Stomach (tissue), 4 donors: ENCODE data around the gene NPIPA1.

Experiments used
- CTCF ChIP-seq, 7 experiments: fragments of 450-650 bp in 4 of 7; fragments of 200-600 bp in 3 of 7; sonication (generic) in 3 of 7; IDR thresholded peaks; one replicate each; pipeline ENCODE4 v1.5.1; 2016 to 2019; ENCODE audit warnings: antibody characterized with exemption in 7 of 7, control low read depth in 2 of 7, mild to moderate bottlenecking in 1 of 7
- EP300 ChIP-seq: sonication (generic); formaldehyde crosslinking; IDR thresholded peaks from one replicate; pipeline ENCODE4 v1.6.1; 2017; ENCODE audit warnings: antibody characterized with exemption
- POLR2A ChIP-seq, 4 donors: fragments of 450-650 bp; IDR thresholded peaks; one replicate each; pipeline ENCODE4 v1.6.1; 2016; ENCODE audit warnings: antibody characterized with exemption in 4 of 4, control low read depth in 2 of 4, mild to moderate bottlenecking in 1 of 4, moderate library complexity in 1 of 4
- POLR2AphosphoS5 ChIP-seq, 3 donors: sonication (generic); formaldehyde crosslinking; IDR thresholded peaks; one replicate each; pipeline ENCODE4 v1.6.1; 2016; ENCODE audit warnings: antibody characterized with exemption in 3 of 3

- TF ChIP-seq CTCF (IDR thresholded peaks at IDR 0.05) (no peak), POLR2AphosphoS5 (IDR thresholded peaks at IDR 0.05) (peak in 1 of 3 donors; percentile 54), EP300 (no peak), POLR2A (IDR thresholded peaks at IDR 0.05) (no peak)
Observed at GRCh38 chr16:14961405-14962186, 24.4 kb downstream of the NPIPA1 start.
